Erythroblast (primary cell): ENCODE results near the gene PLEKHH2.

Source experiments
- GATA1 ChIP-seq: IDR thresholded peaks from 2 replicates; pipeline ENCODE4 v1.6.1; 2011; ENCODE audit warnings: low read depth, mild to moderate bottlenecking, control low read depth, low read length, moderate library complexity
- POLR2A ChIP-seq: IDR thresholded peaks from 2 replicates; pipeline ENCODE4 v1.6.1; 2011; ENCODE audit warnings: mild to moderate bottlenecking, low read length

DNA sequence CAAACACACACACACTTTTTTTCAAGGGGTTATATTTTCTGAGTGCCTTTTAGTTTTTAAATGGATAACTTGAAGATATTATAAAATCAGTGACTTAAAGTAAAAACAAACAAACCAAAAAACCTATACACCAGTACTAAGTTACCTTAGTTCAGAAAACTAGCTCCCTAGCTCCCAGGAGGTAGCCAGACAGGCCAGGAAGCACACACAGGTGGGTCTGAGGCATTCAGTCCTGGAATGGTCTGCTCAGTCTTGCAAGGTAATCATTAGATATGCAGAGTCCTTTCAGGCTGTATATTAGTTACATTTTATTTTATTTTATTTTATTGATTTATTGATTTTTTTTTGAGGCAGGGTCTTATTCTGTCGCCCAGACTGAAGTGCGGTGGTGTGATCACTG, 126.0 kb downstream of the PLEKHH2 start:
- TF ChIP-seq POLR2A (no peak), GATA1 (no peak)
